GM19397 (cell line): Measurements from ENCODE around the gene EPB41L4B.
"Not testable (repeated sequence)": the region's sequence is repeated elsewhere in the genome, so short reads cannot be mapped to it uniquely, and the experiment has no call there.

Experiments used
- ATAC-seq: cut with Tn5 transposase; IDR thresholded peaks from one replicate; pipeline ENCODE4 v1.9.1; 2021; ENCODE audit warnings: mild to moderate bottlenecking, moderate library complexity; ENCODE audit not compliant: unreplicated experiment

EPB41L4B gene

DNA sequence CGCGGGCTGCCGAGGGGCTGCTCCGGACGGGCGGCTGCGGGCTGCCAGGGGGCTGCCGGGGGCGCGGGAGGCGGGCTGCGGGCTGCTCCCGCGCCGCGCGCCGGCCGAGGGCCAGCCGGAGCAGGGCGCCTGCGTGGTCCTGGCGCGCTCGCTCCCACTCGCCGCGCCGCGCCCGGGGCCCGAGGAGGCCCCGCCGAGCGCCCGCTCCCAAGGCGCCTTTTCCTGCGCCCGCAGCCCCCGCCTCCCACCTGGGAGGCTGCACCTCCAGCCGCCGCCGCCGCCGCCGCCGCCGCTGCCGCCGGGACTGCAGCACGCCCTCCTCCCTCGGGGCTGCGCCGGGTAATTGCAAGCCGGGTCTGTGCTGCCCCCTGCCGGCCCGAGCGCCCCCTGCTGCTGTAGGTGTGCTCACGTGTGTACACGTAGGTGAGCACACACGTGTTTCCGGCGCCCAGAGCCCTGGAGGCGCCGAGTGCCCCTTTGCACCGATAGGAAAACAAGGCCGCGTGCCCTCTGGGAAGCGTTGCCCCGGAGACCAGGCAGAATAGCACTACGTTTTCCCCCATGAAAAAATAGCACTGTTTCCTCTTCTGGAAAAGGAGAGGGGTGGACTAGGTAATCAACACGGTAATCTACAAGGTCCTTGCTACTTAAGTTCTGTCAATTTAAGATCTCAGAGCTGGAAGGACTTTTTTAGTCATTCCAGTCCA, at the start of gene EPB41L4B:
Gene EPB41L4B (minus strand): TSS at position 318 of the 707 bp plus-strand sequence. CDS start 613 bp downstream, outside the sequence.
- peak; percentile 97 for ATAC-seq

DNA sequence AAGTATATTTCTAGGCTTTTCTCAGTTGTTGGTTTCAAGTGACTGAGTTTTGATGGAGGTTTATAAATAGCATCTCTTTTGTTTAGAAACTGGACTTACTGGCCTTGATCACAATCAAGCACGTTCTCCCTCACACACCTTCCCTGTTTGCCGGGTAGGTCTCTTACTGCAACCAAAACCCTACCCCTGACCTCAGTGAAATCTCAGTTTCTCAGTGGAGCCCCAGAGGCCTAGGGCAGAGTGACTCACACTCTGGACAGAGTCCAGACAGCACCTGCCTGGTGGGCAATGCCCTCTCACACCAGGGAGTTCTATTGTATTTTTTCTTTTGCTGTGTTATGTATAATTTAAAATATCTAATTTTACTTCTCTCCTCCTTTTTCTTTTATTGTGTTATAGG, 48.4 kb upstream of the EPB41L4B start:
- ATAC-seq, result no peak

DNA sequence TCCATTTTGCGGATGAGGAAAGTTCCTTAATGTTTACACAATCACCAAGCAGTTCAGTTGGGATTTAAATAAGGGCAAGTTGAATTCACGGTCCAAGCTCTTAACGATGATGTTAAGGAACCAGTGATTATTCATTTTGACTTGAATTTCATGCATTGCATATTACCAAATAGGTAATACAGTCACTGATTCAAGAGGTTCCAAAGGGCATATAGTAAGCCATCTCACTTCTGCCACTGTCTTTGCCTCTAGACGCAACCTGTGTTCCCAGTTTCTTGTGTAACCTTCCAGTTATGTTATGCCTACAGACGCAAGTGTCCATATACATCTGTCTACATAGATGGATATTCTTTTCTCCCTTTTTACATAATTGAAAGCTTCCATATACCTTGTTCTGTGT, 39.9 kb upstream of the EPB41L4B start:
- ATAC-seq, result no peak

DNA sequence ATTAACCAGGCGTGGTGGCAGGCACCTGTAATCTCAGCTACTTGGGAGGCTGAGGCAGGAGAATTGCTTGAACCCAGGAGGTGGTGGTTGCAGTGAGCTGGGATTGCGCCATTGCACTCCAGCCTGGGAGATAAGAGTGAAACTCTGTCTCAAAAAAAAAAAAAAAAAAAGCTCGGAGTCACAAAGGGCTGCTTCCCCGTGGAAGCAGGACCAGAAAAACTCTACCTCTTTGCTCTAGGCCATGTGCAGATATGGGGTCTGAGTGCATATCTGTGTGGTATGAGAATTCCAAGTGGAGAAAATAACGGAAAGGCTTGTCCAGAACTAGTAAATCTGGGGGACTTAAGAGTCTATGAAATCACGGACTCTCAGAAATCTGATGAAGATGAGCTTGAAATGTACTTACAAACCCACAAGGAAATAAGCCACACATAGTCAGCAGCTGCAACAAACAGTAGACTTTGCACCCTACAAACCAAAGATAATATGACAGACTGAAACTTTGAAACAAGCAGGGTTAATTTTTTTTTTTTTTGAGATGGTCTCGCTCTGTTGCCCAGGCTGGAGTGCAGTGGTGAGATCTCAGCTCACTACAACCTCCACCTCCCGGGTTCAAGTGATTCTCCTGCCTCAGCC, 38.2 kb upstream of the EPB41L4B start:
- ATAC-seq, result not testable (repeated sequence)

DNA sequence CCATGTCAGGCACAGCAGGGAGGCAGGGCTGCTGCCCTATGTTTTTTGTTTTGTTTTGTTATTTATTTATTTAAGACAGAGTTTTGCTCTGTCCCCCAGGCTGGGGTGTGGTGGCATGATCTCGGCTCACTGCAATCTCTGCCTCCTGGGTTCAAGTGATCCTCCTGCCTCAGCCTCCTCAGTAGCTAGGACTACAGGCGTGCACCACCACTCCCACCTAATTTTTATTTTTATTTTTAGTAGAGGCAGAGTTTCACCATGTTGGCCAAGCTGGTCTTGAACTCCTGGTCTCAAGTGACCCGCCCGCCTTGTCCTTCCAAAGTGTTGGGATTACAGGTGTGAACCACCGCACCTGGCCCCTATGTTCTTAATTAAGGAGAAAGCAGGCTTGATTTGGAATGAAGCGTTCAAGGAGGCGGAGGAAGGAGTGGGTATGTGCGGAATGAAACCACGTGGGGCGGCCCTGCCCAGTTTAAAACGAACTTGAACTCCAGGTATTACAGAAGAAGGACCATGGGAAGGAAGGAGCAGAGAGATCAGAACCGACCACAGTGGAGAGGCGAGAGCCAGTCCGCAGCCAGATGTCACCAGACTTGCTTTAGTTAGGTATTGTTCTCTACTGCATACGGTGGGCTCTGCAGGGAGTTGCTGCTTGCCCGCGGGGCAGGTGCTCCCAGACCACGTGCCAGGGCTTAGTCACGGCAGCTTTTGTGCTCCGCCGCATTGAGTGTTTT, 34.9 kb upstream of the EPB41L4B start:
- no peak for ATAC-seq

DNA sequence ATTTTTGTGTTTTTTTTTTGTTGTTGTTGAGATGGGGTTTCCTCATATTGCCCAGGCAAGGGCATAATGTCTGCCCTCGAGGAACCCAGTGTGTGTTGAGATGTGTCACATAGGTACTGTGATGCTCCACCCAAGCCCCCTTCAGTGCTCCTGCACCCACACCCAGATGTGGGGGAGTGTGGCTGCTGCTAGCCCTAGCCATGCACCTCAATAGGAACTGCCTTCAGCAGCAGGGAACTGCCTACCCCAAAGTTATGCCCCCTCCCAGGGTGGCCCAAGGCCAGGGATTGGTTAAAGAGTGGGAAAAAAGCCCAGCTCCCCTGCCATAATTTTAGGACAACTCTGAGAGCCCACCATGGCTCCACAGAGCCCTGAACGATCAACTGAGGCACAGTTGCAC, 33.3 kb upstream of the EPB41L4B start:
- no peak for ATAC-seq

DNA sequence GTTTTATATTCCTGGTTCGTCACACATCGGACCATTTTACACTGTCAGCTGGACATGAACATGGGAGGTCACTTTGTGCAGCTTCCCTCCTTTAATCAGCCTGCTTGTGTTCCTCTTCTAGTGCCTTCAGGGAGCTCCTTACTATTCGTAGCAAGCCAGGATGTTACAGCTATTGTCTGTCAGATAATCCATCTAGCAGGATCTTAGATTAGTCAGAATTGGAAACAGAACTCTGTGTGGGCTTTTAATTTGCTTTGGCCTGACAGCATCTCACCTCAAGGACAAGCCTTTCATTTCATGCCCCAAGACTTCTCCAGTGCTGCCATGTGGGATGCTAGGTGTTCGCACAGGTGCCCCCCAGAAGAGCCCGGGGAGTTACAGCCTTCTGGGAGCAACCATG, 30.2 kb upstream of the EPB41L4B start:
- no peak for ATAC-seq

DNA sequence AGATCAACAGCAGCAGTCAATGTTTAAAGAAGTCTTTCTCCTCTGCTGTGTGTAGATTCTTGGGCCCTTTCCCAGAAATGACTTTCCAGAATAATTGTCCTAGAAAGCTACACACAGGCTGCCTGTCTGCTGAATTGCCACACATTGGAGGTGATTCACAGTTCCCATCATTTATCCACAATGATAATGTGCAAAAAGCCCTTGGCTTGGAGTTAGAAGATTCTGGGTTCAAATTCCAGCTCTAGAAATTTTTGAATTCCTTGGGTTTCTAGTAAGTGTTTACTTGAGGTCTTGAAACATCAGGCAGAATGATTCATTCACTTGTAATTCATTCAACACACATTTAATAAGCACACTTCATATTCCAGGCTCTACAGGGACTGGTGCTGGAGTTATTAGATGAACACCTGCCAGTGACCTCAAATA, 28.6 kb upstream of the EPB41L4B start:
- no peak for ATAC-seq

DNA sequence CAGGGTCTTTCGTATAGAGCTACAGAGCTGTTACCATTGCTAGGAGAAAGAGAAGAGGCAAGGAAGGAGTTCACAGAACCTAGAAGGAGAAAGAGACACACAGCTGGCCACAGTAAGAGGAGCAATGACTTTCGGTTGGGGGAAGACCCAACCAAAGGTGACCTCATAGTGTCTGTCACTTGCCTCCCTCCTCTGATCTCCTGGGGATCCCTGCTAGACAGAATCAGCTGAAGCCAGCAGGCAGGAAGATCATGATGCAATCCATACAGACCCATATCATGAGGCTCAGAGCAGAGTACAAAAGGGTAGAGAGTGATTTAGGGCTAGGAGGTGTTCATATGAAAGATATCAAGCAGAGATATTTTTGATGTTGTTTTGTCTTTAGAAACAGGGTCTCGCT, 26.0 kb upstream of the EPB41L4B start:
- ATAC-seq, result no peak

DNA sequence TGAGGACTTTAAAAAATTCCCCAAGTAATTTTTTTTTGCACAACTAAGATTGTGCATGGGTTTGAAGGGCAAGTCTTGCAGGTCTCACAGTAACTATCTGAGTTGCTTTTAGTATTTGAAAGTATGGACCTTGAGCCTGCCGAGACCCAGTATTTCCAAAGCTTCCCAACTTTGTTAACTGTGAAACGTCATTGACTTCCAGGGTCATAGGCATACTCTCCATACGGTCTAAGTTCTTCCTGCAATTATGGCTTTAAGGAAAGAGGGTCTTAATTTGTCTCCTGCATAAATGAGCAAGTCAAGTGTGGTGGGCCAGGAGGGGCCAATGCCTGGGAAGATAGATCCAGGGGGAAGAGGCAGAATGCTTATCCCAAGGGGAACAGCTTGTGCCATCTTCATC, 24.0 kb upstream of the EPB41L4B start:
- ATAC-seq, result no peak

DNA sequence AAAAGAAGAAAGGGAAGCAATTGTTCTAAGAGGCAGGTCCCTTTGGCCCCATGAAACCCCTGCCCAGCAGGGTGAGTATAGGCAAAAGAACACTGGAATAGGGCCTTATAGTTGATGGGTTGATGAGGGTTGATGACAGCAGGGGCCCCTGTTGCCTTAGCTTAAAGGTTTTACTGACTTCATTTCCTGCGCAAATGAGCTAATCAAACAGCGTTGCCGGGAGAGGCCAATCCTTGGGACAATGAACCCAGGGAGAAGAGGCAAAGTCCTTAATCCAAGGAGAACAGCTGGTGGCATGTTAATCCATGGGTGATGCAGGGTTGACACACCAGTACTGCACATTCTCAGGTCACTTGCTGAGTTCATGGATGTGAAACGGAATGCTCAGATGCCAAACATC, 22.0 kb upstream of the EPB41L4B start:
- ATAC-seq, result no peak

DNA sequence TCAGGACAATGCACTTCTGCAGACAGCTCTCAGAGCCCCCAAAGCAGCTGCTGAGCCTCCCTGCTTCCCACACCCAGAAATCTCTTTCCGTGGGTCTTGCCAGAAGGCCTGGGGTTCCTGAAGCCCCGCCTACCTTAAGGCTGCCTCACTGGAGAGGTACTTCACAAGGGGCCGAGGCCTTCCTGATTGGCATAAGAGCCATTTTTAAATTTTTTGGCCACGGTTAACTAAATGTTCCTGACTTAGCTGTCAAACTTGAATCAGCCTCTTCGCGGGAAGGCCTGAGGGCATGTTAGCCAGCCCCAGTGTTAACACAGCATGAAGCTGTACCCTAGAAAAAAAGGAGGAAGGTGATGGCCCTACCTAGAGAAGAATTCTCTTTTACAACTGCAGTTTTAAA, 20.7 kb upstream of the EPB41L4B start:
- ATAC-seq, result no peak

DNA sequence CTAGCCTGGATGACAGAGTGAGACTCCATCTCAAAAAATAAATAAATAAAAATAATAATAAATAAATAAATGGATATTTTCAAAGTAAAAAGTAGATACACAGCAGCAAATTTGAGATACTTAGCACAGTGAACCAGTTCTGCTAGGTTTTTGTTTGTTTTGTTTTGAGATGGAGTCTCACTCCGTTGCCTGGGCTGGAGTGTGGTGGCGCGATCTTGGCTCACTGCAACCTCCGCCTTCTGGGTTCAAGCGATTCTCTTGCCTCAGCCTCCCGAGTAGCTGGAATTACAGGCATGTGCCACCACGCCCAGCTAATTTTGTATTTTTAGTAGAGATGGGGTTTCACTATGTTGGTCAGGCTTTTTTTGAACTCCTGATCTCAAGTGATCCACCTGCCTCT, 20.1 kb upstream of the EPB41L4B start:
- not testable (repeated sequence) for ATAC-seq

DNA sequence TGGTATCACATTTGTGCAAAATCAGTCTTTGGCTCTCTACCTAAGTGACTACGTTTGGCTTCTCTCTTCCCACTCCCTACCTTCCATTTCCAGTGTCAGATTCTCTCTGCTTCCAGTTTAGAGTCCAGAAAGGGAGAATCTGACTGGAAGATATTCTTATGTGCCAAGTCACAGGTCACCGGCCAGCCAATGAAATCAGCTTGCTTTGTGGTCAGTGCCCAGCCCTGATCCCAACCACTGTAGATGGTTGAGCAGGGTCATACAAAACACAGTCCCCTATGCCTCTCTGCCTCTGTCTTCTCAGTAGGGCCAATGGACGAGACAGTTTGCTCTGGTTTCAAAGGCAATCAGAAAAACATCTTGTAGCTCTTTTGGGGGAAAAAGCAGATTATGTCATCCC, 15.6 kb upstream of the EPB41L4B start:
- no peak for ATAC-seq

DNA sequence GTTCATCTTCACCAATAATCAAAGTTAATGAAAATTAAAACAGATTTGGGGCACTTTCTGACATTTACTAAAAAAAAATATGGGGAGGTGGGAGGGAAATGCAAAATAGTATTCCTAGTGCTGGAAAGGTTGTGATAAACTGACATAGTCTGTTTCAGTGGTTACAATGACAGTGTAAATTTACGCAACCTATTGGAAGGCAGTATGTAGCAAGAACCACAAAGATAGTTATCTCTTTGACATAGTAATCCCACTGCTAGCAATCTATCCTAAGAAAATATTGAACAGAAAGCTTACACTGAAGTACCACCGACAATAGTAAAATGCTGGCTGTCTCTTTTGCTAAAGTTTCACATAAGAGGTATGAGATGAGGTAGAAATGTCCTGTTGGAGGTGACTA, 15.1 kb upstream of the EPB41L4B start:
- ATAC-seq, result no peak

DNA sequence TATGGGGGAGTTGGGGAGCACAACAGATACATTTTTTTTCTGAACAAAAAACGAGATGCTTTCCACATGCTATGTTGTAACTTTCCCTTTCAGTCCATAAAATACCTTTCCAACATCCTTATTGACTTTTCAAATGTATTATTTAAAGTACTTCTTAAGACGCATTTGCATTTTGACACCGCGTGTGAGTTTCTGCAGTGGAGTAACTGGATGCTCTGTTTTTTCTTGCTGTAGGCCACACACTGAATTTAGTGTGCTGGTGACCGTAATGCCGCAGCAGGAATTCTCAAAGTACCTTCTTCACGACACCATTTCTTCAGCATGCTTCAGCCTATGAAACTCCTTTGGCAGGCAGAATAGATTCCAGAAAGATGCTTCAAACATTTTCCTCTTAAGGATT, 14.3 kb upstream of the EPB41L4B start:
- ATAC-seq, result no peak

DNA sequence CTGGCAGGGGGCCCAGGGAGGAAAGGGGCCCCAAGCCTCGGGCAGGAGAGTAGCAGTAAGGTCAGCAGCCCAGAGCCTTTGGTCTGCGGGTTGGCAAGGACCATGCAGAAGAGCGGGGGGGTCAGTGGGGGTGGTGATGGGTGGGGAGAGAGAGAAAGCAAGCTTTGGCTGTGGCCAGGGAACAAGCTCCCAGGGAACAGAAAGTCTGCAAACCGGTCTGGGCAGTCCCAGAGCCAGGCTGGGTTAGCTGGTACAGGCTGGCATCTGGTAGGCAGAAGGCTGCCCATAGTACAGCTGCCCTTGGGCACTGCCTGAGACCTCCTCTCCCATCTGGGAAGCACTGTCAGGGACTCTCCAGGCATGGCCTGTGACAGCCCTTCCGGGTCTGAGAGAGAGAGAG, 10.5 kb upstream of the EPB41L4B start:
- ATAC-seq, result no peak

DNA sequence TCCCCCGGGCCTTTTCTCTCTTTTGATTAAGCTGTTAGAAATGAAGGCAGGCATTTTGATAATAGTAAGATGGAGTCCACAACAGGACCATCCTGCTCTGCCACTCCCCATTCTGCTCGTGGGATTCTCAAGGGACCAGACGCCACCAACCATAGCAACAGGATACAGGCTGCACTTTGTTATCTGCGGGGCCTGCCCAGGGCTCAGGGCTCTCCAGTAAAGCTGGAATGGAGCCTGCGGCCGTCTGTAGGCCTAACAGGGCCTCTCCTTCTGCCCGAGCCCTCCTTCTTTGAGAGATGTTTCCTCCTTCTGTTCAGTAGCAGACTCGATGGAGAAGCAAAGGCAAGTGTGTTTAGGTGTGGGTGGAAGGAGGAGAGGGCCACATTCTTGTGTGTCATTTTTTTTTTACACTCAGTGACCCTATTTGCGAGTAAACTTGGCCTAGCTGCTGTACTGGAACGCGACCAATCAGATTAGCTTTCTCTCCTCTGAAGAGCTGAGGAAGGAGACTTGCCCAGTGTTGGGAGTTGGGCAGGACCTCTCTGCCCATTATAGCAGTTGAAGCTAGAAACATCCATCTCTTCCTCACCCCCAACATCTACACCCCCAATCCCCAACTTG, 8.9 kb upstream of the EPB41L4B start:
- ATAC-seq, result no peak

DNA sequence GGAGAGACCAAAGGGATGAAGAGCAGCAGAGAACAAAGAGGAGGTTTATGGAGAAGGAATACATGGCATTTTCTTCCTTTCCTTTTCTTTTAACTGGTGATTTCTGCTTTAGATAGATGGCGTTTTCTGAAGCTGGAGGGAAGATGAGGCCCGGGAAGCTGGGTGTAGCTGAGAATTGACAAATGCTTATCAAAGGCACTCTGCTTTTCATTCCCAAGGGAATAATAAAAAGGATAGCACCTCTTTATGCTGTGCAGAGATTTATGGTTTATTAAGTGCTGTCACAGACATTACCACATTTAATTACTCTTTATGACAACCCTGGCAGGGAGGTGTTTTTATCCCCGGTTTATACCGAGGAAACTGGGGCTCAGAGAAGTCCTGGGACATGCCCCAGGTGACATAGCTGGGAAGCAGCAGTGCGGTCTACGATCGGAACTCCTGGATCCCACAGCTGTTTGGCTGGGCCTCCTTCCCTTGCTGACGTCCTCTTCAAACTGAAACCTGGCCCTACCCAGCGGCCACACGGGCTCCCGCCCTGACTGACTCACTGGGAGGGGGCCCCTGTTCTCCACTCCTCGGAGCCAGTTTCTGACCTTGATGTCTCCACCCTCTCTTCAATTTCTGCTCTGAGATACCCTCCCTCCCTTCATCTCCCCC, 8.2 kb upstream of the EPB41L4B start:
- ATAC-seq, result no peak

DNA sequence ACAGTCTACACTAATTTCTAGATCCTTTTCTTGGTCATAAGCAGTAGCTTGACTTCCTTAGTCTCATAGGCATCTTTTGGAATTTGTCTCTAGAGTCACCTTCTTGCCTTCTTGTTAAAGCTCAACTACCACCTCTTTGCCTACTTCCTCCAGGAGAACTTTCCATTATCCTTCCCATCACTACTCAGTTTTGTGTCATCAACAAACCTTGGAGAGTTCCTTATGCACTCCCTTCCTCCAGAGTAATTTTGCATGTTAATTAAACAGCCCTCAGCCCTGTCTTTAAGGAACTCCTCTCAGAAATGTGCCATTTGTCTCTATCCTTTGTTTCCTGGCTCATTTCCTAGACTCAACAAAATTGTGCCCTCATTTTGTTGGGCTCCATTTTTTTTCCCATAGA, 4.2 kb upstream of the EPB41L4B start:
- ATAC-seq, result no peak

DNA sequence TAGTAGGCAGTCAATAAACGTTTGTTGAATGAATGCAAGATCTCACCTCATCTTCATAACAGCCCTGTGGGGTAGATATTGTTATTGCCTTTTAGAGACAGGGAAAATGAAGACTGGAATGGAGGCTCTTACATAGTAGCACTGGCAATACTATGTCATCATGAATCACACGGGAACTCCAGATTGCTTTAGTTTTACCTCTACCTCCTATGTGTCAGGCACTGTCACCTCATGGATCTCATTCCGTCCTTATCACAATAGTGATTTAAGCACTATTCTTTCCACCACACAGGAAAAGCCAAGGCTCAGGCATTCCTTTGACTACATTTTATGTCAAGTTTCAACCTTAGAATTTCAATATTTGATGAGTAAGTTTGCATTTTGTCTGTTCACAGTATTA, 2.9 kb upstream of the EPB41L4B start:
- no peak for ATAC-seq
